IMR-90 (cell line): ENCODE results near the gene INPP4A. TPM values are rescaled to one million over a fixed set of nuclear protein-coding genes. Genes with fewer than 3 reads are reported as not detected.

ENCODE experiments used
- ATAC-seq: fragments of 200-7000 bp; cut with Tn5 transposase; 2 replicates; pipeline ENCODE4 v1.9.1; 2020; ENCODE audit warnings: low read depth, mild to moderate bottlenecking, moderate library complexity
- BruUV-seq: library from RNA; stranded (reverse); fragments of 400-500 nt; replicated peaks from 2 replicates; lab custom pipeline; 2021; lab: Mats Ljungman, UMichigan
- CTCF ChIA-PET: fragments of 300-600 bp; formaldehyde crosslinking; extraction: SDS; loops from one replicate; lab custom pipeline; 2021; ENCODE audit warnings: antibody characterized with exemption; lab: Yijun Ruan, JAX
- POLR2A ChIA-PET: fragments of 300-600 bp; sonication (Branson Sonifier 250); formaldehyde crosslinking; loops from one replicate; lab custom pipeline; 2022; ENCODE audit warnings: antibody characterized with exemption; ENCODE audit not compliant: unreplicated experiment; lab: Charles Lee
- DNase-seq: peaks from one replicate; pipeline ENCODE4 v3.0.0; 2013
- H2AFZ ChIP-seq: replicated peaks from 2 replicates; pipeline ENCODE3; 2013; ENCODE audit warnings: low read length, mild to moderate bottlenecking; ENCODE audit not compliant: poor library complexity
- H2AK5ac ChIP-seq: 2 replicates; pipeline ENCODE4 v1.6.1; 2013; ENCODE audit warnings: low read depth, low read length, inconsistent platforms
- H2AK9ac ChIP-seq: replicated peaks from 2 replicates; pipeline ENCODE3; 2013; ENCODE audit warnings: mild to moderate bottlenecking, low read depth, low read length, moderate library complexity; ENCODE audit not compliant: poor library complexity
- H2BK120ac ChIP-seq: 2 replicates; pipeline ENCODE4 v1.6.1; 2013; ENCODE audit warnings: low read depth, low read length, inconsistent platforms
- H2BK15ac ChIP-seq: 3 replicates; pipeline ENCODE4 v1.6.1; 2013; ENCODE audit warnings: low read depth, low read length, inconsistent platforms
- H2BK20ac ChIP-seq: 2 replicates; pipeline ENCODE4 v1.6.1; 2013; ENCODE audit warnings: low read depth, mild to moderate bottlenecking, inconsistent platforms, low read length, moderate library complexity
- H2BK5ac ChIP-seq: 2 replicates; pipeline ENCODE4 v1.6.1; 2013; ENCODE audit warnings: mild to moderate bottlenecking, low read depth, low read length, inconsistent platforms; ENCODE audit not compliant: poor library complexity, severe bottlenecking
- H3K14ac ChIP-seq: replicated peaks from 2 replicates; pipeline ENCODE4 v1.6.1; 2013; ENCODE audit warnings: low read depth, low read length, inconsistent platforms
- H3K18ac ChIP-seq: 2 replicates; pipeline ENCODE4 v1.6.1; 2013; ENCODE audit warnings: low read depth, low read length, control low read depth
- H3K23ac ChIP-seq: 2 replicates; pipeline ENCODE4 v1.6.1; 2013; ENCODE audit warnings: low read depth, low read length, inconsistent platforms
- H3K27ac ChIP-seq: 2 replicates; pipeline ENCODE4 v1.5.1; 2013; ENCODE audit warnings: mild to moderate bottlenecking, control low read depth, low read length; ENCODE audit not compliant: insufficient read depth
- H3K27me3 ChIP-seq: 2 replicates; pipeline ENCODE4 v1.6.1; 2013; ENCODE audit warnings: low read length; ENCODE audit not compliant: control insufficient read depth, insufficient read depth
- H3K36me3 ChIP-seq: 2 replicates; pipeline ENCODE4 v1.6.1; 2013; ENCODE audit warnings: low read length, mixed read lengths; ENCODE audit not compliant: control insufficient read depth, insufficient read depth
- H3K4ac ChIP-seq: 2 replicates; pipeline ENCODE4 v1.6.1; 2013; ENCODE audit warnings: low read depth, low read length, inconsistent platforms
- H3K4me1 ChIP-seq: 2 replicates; pipeline ENCODE4 v1.6.1; 2013; ENCODE audit warnings: low read length, mixed read lengths; ENCODE audit not compliant: control insufficient read depth, insufficient read depth
- H3K4me2 ChIP-seq: 2 replicates; pipeline ENCODE4 v1.6.1; 2013; ENCODE audit warnings: low read depth, mild to moderate bottlenecking, control low read depth, low read length, moderate library complexity
- H3K4me3 ChIP-seq: 2 replicates; pipeline ENCODE4 v1.5.1; 2013; ENCODE audit warnings: low read depth, mild to moderate bottlenecking, control low read depth, low read length, moderate library complexity; ENCODE audit not compliant: insufficient read depth
- H3K56ac ChIP-seq: 2 replicates; pipeline ENCODE4 v1.6.1; 2013; ENCODE audit warnings: low read length, inconsistent platforms; ENCODE audit not compliant: insufficient read depth; ENCODE audit errors: extremely low read depth
- H3K79me1 ChIP-seq, 2 experiments: 2 replicates each; pipeline ENCODE4 v1.6.1; 2013; ENCODE audit warnings: low read length in 2 of 2, inconsistent platforms in 1 of 2, low read depth in 1 of 2
- H3K9ac ChIP-seq: 2 replicates; pipeline ENCODE4 v1.6.1; 2013; ENCODE audit warnings: low read depth, low read length, control low read depth
- H3K9me1 ChIP-seq: 2 replicates; pipeline ENCODE4 v1.6.1; 2013; ENCODE audit warnings: low read length, inconsistent platforms; ENCODE audit not compliant: insufficient read depth
- H3K9me3 ChIP-seq: 2 replicates; pipeline ENCODE4 v1.6.1; 2013; ENCODE audit warnings: low read length; ENCODE audit not compliant: control insufficient read depth, insufficient read depth
- H4K20me1 ChIP-seq: 2 replicates; pipeline ENCODE4 v1.6.1; 2013; ENCODE audit warnings: low read length, inconsistent platforms; ENCODE audit not compliant: insufficient read depth
- H4K5ac ChIP-seq: 2 replicates; pipeline ENCODE4 v1.6.1; 2013; ENCODE audit warnings: mild to moderate bottlenecking, low read depth, low read length, control low read depth
- H4K8ac ChIP-seq, 2 experiments: 2 replicates each; pipeline ENCODE4 v1.6.1; 2013; ENCODE audit warnings: low read depth in 2 of 2, low read length in 2 of 2, control low read depth in 1 of 2, inconsistent platforms in 1 of 2
- H4K91ac ChIP-seq: 2 replicates; pipeline ENCODE4 v1.6.1; 2013; ENCODE audit warnings: low read depth, low read length, inconsistent platforms; ENCODE audit not compliant: insufficient read depth
- CEBPB ChIP-seq: IDR thresholded peaks from 2 replicates; pipeline ENCODE4 v1.6.1; 2012; ENCODE audit warnings: low read depth, low read length, improper control_type of control experiment
- CHD1 ChIP-seq: IDR thresholded peaks from 2 replicates; pipeline ENCODE4 v1.6.1; 2012; ENCODE audit warnings: low read depth, low read length, improper control_type of control experiment
- MAFK ChIP-seq: IDR thresholded peaks from 2 replicates; pipeline ENCODE4 v1.6.1; 2012; ENCODE audit warnings: low read depth, low read length, improper control_type of control experiment
- MXI1 ChIP-seq: IDR thresholded peaks from 2 replicates; pipeline ENCODE4 v1.6.1; 2012; ENCODE audit warnings: low read depth, mild to moderate bottlenecking, low read length, moderate library complexity, borderline replicate concordance
- NFE2L2 ChIP-seq: fragments of 150-350 bp; IDR thresholded peaks from 2 replicates; pipeline ENCODE4 v1.6.1; 2016; ENCODE audit warnings: low read depth, mild to moderate bottlenecking, low read length
- POLR2A ChIP-seq: IDR thresholded peaks from 2 replicates; pipeline ENCODE4 v1.6.1; 2012; ENCODE audit warnings: mild to moderate bottlenecking, low read depth, low read length
- RAD21 ChIP-seq: IDR thresholded peaks from 2 replicates; pipeline ENCODE4 v1.6.1; 2012; ENCODE audit warnings: low read length, improper control_type of control experiment
- RFX5 ChIP-seq: IDR thresholded peaks from 2 replicates; pipeline ENCODE4 v1.8.0; 2012; ENCODE audit warnings: low read depth, mild to moderate bottlenecking, low read length, moderate library complexity
- SMC3 ChIP-seq: fragments of 150-350 bp; IDR thresholded peaks from 2 replicates; pipeline ENCODE4 v1.6.1; 2016; ENCODE audit warnings: low read depth, mild to moderate bottlenecking, antibody characterized with exemption, low read length, moderate library complexity
- WGBS, 2 experiments: methylation state at CpG; one replicate each; pipeline versions ENCODE4 v1.1.5 to v1.1.7; 2013; ENCODE audit warnings: missing lambda C conversion rate in 2 of 2; ENCODE audit not compliant: insufficient read length in 1 of 2; ENCODE audit errors: extremely low coverage in 2 of 2; 5-methylcytosine and 5-hydroxymethylcytosine counted together
- dilution Hi-C: fragments of 300-500 bp; cut with HindIII; formaldehyde crosslinking; loops from one replicate; pipeline ENCODE4 v1.14.3; 2018; ENCODE audit warnings: low sequenced_read_pairs; ENCODE audit not compliant: unreplicated experiment
- in situ Hi-C: fragments of 300-500 bp; cut with MboI; formaldehyde crosslinking; loops from 3 replicates; pipeline ENCODE4 v1.14.3; 2019; ENCODE audit warnings: low sequenced_read_pairs, inconsistent platforms, mixed read lengths
- intact Hi-C: fragments of 100-400 bp; cut with micrococcal nuclease; formaldehyde crosslinking; loops from 2 replicates; pipeline ENCODE4 v1.10.0; 2022
- polyA plus RNA-seq, 3 experiments: library from polyadenylated mRNA; depleted of rRNA; stranded (reverse); fragments of >200 nt; gene quantifications; 2 replicates each; pipeline ENCODE4 v1.2.3, GENCODE V29; 2012; ENCODE audit warnings: low replicate concordance in 1 of 3
- total RNA-seq: library from RNA; depleted of rRNA; stranded (reverse); fragments of >200 nt; gene quantifications from 2 replicates; pipeline ENCODE4 v1.2.3, GENCODE V29; 2012
- TF ChIP-seq, protein P1 (sequence below): conservative IDR thresholded peaks from 2 replicates; pipeline ENCODE4 v1.5.1; 2012; ENCODE audit warnings: mild to moderate bottlenecking, low read depth, low read length, improper control_type of control experiment
- TF ChIP-seq, protein P2 (sequence below): fragments of 150-350 bp; IDR thresholded peaks from 2 replicates; pipeline ENCODE4 v1.6.1; 2016; ENCODE audit warnings: low read depth, mild to moderate bottlenecking, low read length, moderate library complexity, borderline replicate concordance
- TF ChIP-seq, protein P3 (sequence below): fragments of 150-350 bp; IDR thresholded peaks from 2 replicates; pipeline ENCODE4 v1.6.1; 2017; ENCODE audit warnings: mild to moderate bottlenecking, antibody characterized with exemption, low read length, low read depth

INPP4A gene
- total and polyA plus RNA-seq, 2 of the 4 experiments (the other 2 are of a cell fraction), result 14.5 to 27.1 TPM

DNA sequence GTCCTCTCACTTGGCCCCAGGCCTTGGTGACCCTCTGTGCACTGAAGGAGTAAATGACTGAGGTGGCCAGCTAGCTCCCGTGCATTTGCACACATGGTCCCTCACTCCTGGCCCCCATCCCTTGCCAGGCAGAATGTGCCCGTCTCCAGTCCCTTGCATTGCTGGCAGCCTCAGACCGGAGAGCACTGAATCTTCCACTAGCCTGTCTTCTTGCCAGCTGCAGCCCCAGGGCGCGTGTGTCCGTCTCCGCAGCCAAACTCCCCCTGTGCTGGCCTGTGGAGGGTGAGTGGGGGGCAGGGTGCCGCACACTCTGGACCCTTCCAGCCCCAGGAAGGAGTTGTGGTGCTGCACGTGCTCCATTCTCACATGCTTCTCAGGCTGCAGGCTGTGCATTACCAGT lies 35.9 kb downstream of the INPP4A start:
- Histone ChIP-seq H2BK20ac (no peak overlapping the region), H3K56ac (no peak overlapping the region), H2BK120ac (no peak overlapping the region), H4K8ac (no peak overlapping the region), H3K14ac (no peak overlapping the region), H2BK15ac (no peak overlapping the region), H3K4me1 (peaks cover 10% of the 10 kb centered on the region), H3K9me1 (peaks cover 11% of the 10 kb centered on the region; the same call in 1 of the 2 replicates), H4K20me1 (peaks cover 75% of the 10 kb centered on the region), H4K91ac (no peak overlapping the region), H3K4ac (no peak overlapping the region), H3K4me2 (no peak overlapping the region), H2BK5ac (no peak overlapping the region), H3K36me3 (no peaks in the 10 kb centered on the region), H3K79me1 (peaks cover 28 to 75% of the 10 kb centered on the region in 2 experiments; a peak in 3 of 4 replicates), H3K9me3 (no peaks in the 10 kb centered on the region), H3K23ac (no peak overlapping the region), H3K27ac (no peak overlapping the region), H2AK5ac (no peak overlapping the region), H2AFZ (no peak overlapping the region), H3K18ac (no peak overlapping the region), H4K5ac (no peak overlapping the region), H3K9ac (no peak overlapping the region), H2AK9ac (no peak overlapping the region), H3K4me3 (no peak overlapping the region), H3K27me3 (no peaks in the 10 kb centered on the region)
- intact Hi-C loops, result no loop called here
- no TSS peak for BruUV-seq
- 40% methylated on average over 1 of the region's 9 CpGs; no CpG with 5 or more reads in 1 of the 2 experiments for WGBS, 2 experiments
- ATAC-seq (no peak), DNase-seq (no peak)
- dilution Hi-C loops, result no loop called here
- CTCF ChIA-PET, result interaction anchor here (1.3 kb wide), 1 partner anchor 67 kb away, joined by 3 read pairs; no protein-coding TSS in a partner anchor
- in situ Hi-C loops, result no loop called here
- POLR2A ChIA-PET, result interaction anchor here (1.3 kb wide), 1 partner anchor 7 kb away, joined by 3 read pairs; no protein-coding TSS in a partner anchor
- no peak for TF ChIP-seq SMC3
- no peak for TF ChIP-seq NFE2L2
- TF ChIP-seq, protein P1, sequence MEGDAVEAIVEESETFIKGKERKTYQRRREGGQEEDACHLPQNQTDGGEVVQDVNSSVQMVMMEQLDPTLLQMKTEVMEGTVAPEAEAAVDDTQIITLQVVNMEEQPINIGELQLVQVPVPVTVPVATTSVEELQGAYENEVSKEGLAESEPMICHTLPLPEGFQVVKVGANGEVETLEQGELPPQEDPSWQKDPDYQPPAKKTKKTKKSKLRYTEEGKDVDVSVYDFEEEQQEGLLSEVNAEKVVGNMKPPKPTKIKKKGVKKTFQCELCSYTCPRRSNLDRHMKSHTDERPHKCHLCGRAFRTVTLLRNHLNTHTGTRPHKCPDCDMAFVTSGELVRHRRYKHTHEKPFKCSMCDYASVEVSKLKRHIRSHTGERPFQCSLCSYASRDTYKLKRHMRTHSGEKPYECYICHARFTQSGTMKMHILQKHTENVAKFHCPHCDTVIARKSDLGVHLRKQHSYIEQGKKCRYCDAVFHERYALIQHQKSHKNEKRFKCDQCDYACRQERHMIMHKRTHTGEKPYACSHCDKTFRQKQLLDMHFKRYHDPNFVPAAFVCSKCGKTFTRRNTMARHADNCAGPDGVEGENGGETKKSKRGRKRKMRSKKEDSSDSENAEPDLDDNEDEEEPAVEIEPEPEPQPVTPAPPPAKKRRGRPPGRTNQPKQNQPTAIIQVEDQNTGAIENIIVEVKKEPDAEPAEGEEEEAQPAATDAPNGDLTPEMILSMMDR, result no peak
- TF ChIP-seq RFX5, result no peak
- no peak for TF ChIP-seq POLR2A
- no peak for TF ChIP-seq MAFK
- no peak for TF ChIP-seq MXI1
- TF ChIP-seq CEBPB, result no peak
- TF ChIP-seq CHD1, result no peak
- TF ChIP-seq, protein P2, sequence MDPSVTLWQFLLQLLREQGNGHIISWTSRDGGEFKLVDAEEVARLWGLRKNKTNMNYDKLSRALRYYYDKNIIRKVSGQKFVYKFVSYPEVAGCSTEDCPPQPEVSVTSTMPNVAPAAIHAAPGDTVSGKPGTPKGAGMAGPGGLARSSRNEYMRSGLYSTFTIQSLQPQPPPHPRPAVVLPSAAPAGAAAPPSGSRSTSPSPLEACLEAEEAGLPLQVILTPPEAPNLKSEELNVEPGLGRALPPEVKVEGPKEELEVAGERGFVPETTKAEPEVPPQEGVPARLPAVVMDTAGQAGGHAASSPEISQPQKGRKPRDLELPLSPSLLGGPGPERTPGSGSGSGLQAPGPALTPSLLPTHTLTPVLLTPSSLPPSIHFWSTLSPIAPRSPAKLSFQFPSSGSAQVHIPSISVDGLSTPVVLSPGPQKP, result no peak
- TF ChIP-seq, protein P3, sequence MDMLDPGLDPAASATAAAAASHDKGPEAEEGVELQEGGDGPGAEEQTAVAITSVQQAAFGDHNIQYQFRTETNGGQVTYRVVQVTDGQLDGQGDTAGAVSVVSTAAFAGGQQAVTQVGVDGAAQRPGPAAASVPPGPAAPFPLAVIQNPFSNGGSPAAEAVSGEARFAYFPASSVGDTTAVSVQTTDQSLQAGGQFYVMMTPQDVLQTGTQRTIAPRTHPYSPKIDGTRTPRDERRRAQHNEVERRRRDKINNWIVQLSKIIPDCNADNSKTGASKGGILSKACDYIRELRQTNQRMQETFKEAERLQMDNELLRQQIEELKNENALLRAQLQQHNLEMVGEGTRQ, result no peak
- TF ChIP-seq RAD21, result no peak
